Measurements from ENCODE around the gene CACNA2D4.

Gene CACNA2D4

GRCh38 chr12:1873531-1874510 is 44.6 kb downstream of the CACNA2D4 start:
- peaks cover 28 to 75% of the 10 kb centered on the region in 2 experiments for H3K27me3 ChIP-seq (ENCODE audit: control insufficient read depth in 1 of 2, insufficient read depth in 1 of 2, low read length in 2 of 2)
- DNase-seq = no peak
- no peak overlapping the region for H2AK5ac ChIP-seq (ENCODE audit: low read length, severe bottlenecking)
- no peak overlapping the region for H3K4me2 ChIP-seq (ENCODE audit: low read length, poor library complexity, severe bottlenecking)
- H2AFZ ChIP-seq (ENCODE audit: low read depth, low read length) = no peak overlapping the region
- H3K9me3 ChIP-seq (ENCODE audit: control insufficient read depth, low read length) = peaks cover 20% of the 10 kb centered on the region
- no peak overlapping the region for H2BK12ac ChIP-seq (ENCODE audit: low read length in 2 of 2)
- H3K36me3 ChIP-seq (ENCODE audit: control insufficient read depth in 1 of 2, insufficient read depth in 2 of 2, low read depth in 1 of 2, low read length in 2 of 2) = no peaks in the 10 kb centered on the region
- peaks cover 1% of the 10 kb centered on the region for H3K4me1 ChIP-seq (ENCODE audit: control insufficient read depth, insufficient read depth, low read depth, low read length)
- no peak overlapping the region for H3K27ac ChIP-seq (ENCODE audit: low read length, poor library complexity, severe bottlenecking)
- H4K8ac ChIP-seq (ENCODE audit: low read length) = no peak overlapping the region
- no peak overlapping the region for H2BK15ac ChIP-seq (ENCODE audit: low read depth, poor library complexity, severe bottlenecking)
- H2BK120ac ChIP-seq (ENCODE audit: low read depth, low read length) = no peak overlapping the region
- no peak overlapping the region for H3K4me3 ChIP-seq (ENCODE audit: insufficient read depth in 1 of 2, low read depth in 1 of 2, low read length in 2 of 2)
- no peaks in the 10 kb centered on the region for H3K79me1 ChIP-seq (replicated peaks; ENCODE audit: low read length, poor library complexity, severe bottlenecking)
- no peak overlapping the region for H2BK5ac ChIP-seq (ENCODE audit: low read depth, low read length, poor library complexity, severe bottlenecking)
- H3K18ac ChIP-seq (ENCODE audit: low read depth in 1 of 2, low read length in 2 of 2) = no peak overlapping the region
- no peak overlapping the region for H3K9ac ChIP-seq (ENCODE audit: low read length)
- no peak overlapping the region for H3K14ac ChIP-seq (ENCODE audit: low read length in 2 of 2)
- WGBS = 68% methylated on average over 5 of the region's 5 CpGs
- no peak overlapping the region for H3K4ac ChIP-seq (ENCODE audit: low read depth in 1 of 2, low read length in 2 of 2)
- no peak overlapping the region for H3K23ac ChIP-seq (ENCODE audit: low read length in 2 of 2)
- H4K91ac ChIP-seq (ENCODE audit: low read length) = no peak overlapping the region

- WGBS = 82% methylated on average over 7 of the region's 7 CpGs
Measured at GRCh38 chr12:1872448-1872847, 46.0 kb downstream of the CACNA2D4 start.

GRCh38 chr12:1872001-1872400 is 46.5 kb downstream of the CACNA2D4 start:
- H3K23ac ChIP-seq (ENCODE audit: low read length in 2 of 2) = no peak overlapping the region
- no peak overlapping the region for H2BK120ac ChIP-seq (ENCODE audit: low read depth, low read length)
- peaks cover 29% of the 10 kb centered on the region for H3K9me3 ChIP-seq (ENCODE audit: control insufficient read depth, low read length)
- no peak overlapping the region for H3K18ac ChIP-seq (ENCODE audit: low read depth in 1 of 2, low read length in 2 of 2)
- no peak overlapping the region for H2AK5ac ChIP-seq (ENCODE audit: low read length, severe bottlenecking)
- no peak overlapping the region for H3K14ac ChIP-seq (ENCODE audit: low read length in 2 of 2)
- no peak overlapping the region for H3K4ac ChIP-seq (ENCODE audit: low read depth in 1 of 2, low read length in 2 of 2)
- no peak overlapping the region for H3K9ac ChIP-seq (ENCODE audit: low read length)
- peaks cover 28 to 70% of the 10 kb centered on the region in 2 experiments for H3K27me3 ChIP-seq (ENCODE audit: control insufficient read depth in 1 of 2, insufficient read depth in 1 of 2, low read length in 2 of 2)
- H4K8ac ChIP-seq (ENCODE audit: low read length) = no peak overlapping the region
- H3K27ac ChIP-seq (ENCODE audit: low read length, poor library complexity, severe bottlenecking) = no peak overlapping the region
- no peak overlapping the region for H2BK5ac ChIP-seq (ENCODE audit: low read depth, low read length, poor library complexity, severe bottlenecking)
- no peak for DNase-seq
- H2AFZ ChIP-seq (ENCODE audit: low read depth, low read length) = no peak overlapping the region
- no peaks in the 10 kb centered on the region for H3K36me3 ChIP-seq (ENCODE audit: control insufficient read depth in 1 of 2, insufficient read depth in 2 of 2, low read depth in 1 of 2, low read length in 2 of 2)
- no peak overlapping the region for H4K91ac ChIP-seq (ENCODE audit: low read length)
- no peaks in the 10 kb centered on the region for H3K4me1 ChIP-seq (ENCODE audit: control insufficient read depth, insufficient read depth, low read depth, low read length)
- H3K4me3 ChIP-seq (ENCODE audit: insufficient read depth in 1 of 2, low read depth in 1 of 2, low read length in 2 of 2) = no peak overlapping the region
- H3K79me1 ChIP-seq (replicated peaks; ENCODE audit: low read length, poor library complexity, severe bottlenecking) = no peaks in the 10 kb centered on the region
- H2BK12ac ChIP-seq (ENCODE audit: low read length in 2 of 2) = no peak overlapping the region
- WGBS = 85% methylated on average over 6 of the region's 6 CpGs
- no peak overlapping the region for H3K4me2 ChIP-seq (ENCODE audit: low read length, poor library complexity, severe bottlenecking)
- H2BK15ac ChIP-seq (ENCODE audit: low read depth, poor library complexity, severe bottlenecking) = no peak overlapping the region

More at GRCh38 chr12:1872448-1872847, 46.0 kb downstream of the CACNA2D4 start:
- H3K23ac ChIP-seq (ENCODE audit: low read length in 2 of 2) = no peak overlapping the region
- H4K91ac ChIP-seq (ENCODE audit: low read length) = no peak overlapping the region
- no peak overlapping the region for H4K8ac ChIP-seq (ENCODE audit: low read length)
- no peak overlapping the region for H3K4ac ChIP-seq (ENCODE audit: low read depth in 1 of 2, low read length in 2 of 2)
- peaks cover 1% of the 10 kb centered on the region for H3K4me1 ChIP-seq (ENCODE audit: control insufficient read depth, insufficient read depth, low read depth, low read length)
- H3K18ac ChIP-seq (ENCODE audit: low read depth in 1 of 2, low read length in 2 of 2) = no peak overlapping the region
- H3K9me3 ChIP-seq (ENCODE audit: control insufficient read depth, low read length) = peaks cover 31% of the 10 kb centered on the region
- no peak overlapping the region for H3K14ac ChIP-seq (ENCODE audit: low read length in 2 of 2)
- no peak overlapping the region for H2BK120ac ChIP-seq (ENCODE audit: low read depth, low read length)
- no peak overlapping the region for H2AK5ac ChIP-seq (ENCODE audit: low read length, severe bottlenecking)
- no peak overlapping the region for H3K27ac ChIP-seq (ENCODE audit: low read length, poor library complexity, severe bottlenecking)
- no peak for DNase-seq
- no peak overlapping the region for H2AFZ ChIP-seq (ENCODE audit: low read depth, low read length)
- no peaks in the 10 kb centered on the region for H3K79me1 ChIP-seq (replicated peaks; ENCODE audit: low read length, poor library complexity, severe bottlenecking)
- H3K4me2 ChIP-seq (ENCODE audit: low read length, poor library complexity, severe bottlenecking) = no peak overlapping the region
- no peak overlapping the region for H2BK5ac ChIP-seq (ENCODE audit: low read depth, low read length, poor library complexity, severe bottlenecking)
- peaks cover 28 to 74% of the 10 kb centered on the region in 2 experiments for H3K27me3 ChIP-seq (ENCODE audit: control insufficient read depth in 1 of 2, insufficient read depth in 1 of 2, low read length in 2 of 2)
- no peak overlapping the region for H2BK12ac ChIP-seq (ENCODE audit: low read length in 2 of 2)
- H3K4me3 ChIP-seq (ENCODE audit: insufficient read depth in 1 of 2, low read depth in 1 of 2, low read length in 2 of 2) = no peak overlapping the region
- no peaks in the 10 kb centered on the region for H3K36me3 ChIP-seq (ENCODE audit: control insufficient read depth in 1 of 2, insufficient read depth in 2 of 2, low read depth in 1 of 2, low read length in 2 of 2)
- H2BK15ac ChIP-seq (ENCODE audit: low read depth, poor library complexity, severe bottlenecking) = no peak overlapping the region
- H3K9ac ChIP-seq (ENCODE audit: low read length) = no peak overlapping the region

All from mesenchymal stem cell (in vitro differentiated cells and primary cell).